Activated T-cell treated with anti-CD3 and anti-CD28 coated beads, Interleukin-2, amount 50 U/mL, for 48 hours (primary cell): Measurements from ENCODE around the gene LST1.

Experiments used
- DNase-seq, 2 experiments: peaks; one replicate each; pipeline ENCODE4 v3.0.0-alpha.2; 2020

Gene LST1

GRCh38 chr6:31621320-31621939 lies 35.4 kb downstream of the LST1 start:
- DNase-seq: no peak

GRCh38 chr6:31621991-31622390 lies 35.9 kb downstream of the LST1 start:
- DNase-seq: no peak

GRCh38 chr6:31622684-31623091 lies 36.6 kb downstream of the LST1 start:
- no peak for DNase-seq

GRCh38 chr6:31624070-31624469 lies 38.0 kb downstream of the LST1 start:
- DNase-seq: no peak

- DNase-seq: no peak
Observed at GRCh38 chr6:31626952-31627351, 40.9 kb downstream of the LST1 start.

GRCh38 chr6:31627690-31628287 lies 41.7 kb downstream of the LST1 start:
- DNase-seq: no peak

- no peak for DNase-seq
Observed at GRCh38 chr6:31629014-31629413, 42.9 kb downstream of the LST1 start.

GRCh38 chr6:31630177-31630934 lies 44.3 kb downstream of the LST1 start:
- no peak for DNase-seq

GRCh38 chr6:31631209-31631608 lies 45.1 kb downstream of the LST1 start:
- DNase-seq: no peak

- DNase-seq: no peak
Observed at GRCh38 chr6:31631681-31632278, 45.7 kb downstream of the LST1 start.

GRCh38 chr6:31632279-31632946 lies 46.3 kb downstream of the LST1 start:
- DNase-seq: no peak

GRCh38 chr6:31633447-31633846 lies 47.4 kb downstream of the LST1 start:
- no peak for DNase-seq

GRCh38 chr6:31634131-31634530 lies 48.1 kb downstream of the LST1 start:
- no peak for DNase-seq

GRCh38 chr6:31634969-31635575 lies 49.0 kb downstream of the LST1 start:
- DNase-seq: no peak

GRCh38 chr6:31636698-31637596 lies 50.9 kb downstream of the LST1 start:
- no peak for DNase-seq
